SK-N-SH treated with all-trans-retinoic acid at 6 μM for 48 hours (cell line): ENCODE measurements around the gene UTS2R.

Experiments
- ATAC-seq: fragments of 200-7000 bp; cut with Tn5 transposase; 3 replicates; pipeline ENCODE4 v1.9.1; 2020; ENCODE audit warnings: mild to moderate bottlenecking, moderate library complexity
- ARNTL ChIP-seq: fragments of 450-650 bp; formaldehyde crosslinking; IDR thresholded peaks from 2 replicates; pipeline ENCODE4 v1.5.0; 2020; ENCODE audit warnings: low read depth, mild to moderate bottlenecking, moderate library complexity, borderline replicate concordance
- BACH2 ChIP-seq: fragments of 250-450 bp; sonication (Bioruptor Pico); IDR thresholded peaks from 2 replicates; pipeline ENCODE4 v1.9.0; 2021; ENCODE audit warnings: mild to moderate bottlenecking, borderline replicate concordance
- CSRNP3 ChIP-seq: fragments of 250-450 bp; sonication (Bioruptor Pico); IDR thresholded peaks from 2 replicates; pipeline ENCODE4 v1.5.1; 2021; ENCODE audit warnings: mild to moderate bottlenecking, moderate library complexity
- ESRRG ChIP-seq: fragments of 250-450 bp; sonication (Bioruptor Pico); IDR thresholded peaks from 2 replicates; pipeline ENCODE4 v1.6.1; 2021; ENCODE audit warnings: mild to moderate bottlenecking
- ISL1 ChIP-seq: fragments of 250-450 bp; sonication (Bioruptor Pico); IDR thresholded peaks from 2 replicates; pipeline ENCODE4 v2.1.2; 2022; ENCODE audit warnings: mild to moderate bottlenecking, moderate library complexity
- OSR1 ChIP-seq: fragments of 250-450 bp; sonication (Bioruptor Pico); IDR thresholded peaks from 2 replicates; pipeline ENCODE4 v1.8.0; 2022; ENCODE audit warnings: moderate library complexity, mild to moderate bottlenecking, inconsistent platforms
- POU6F1 ChIP-seq: fragments of 250-450 bp; sonication (Bioruptor Pico); IDR thresholded peaks from 2 replicates; pipeline ENCODE4 v1.8.0; 2021; ENCODE audit warnings: low read depth, mild to moderate bottlenecking, moderate library complexity, borderline replicate concordance
- PPARA ChIP-seq: fragments of 250-450 bp; sonication (Bioruptor Pico); IDR thresholded peaks from 2 replicates; pipeline ENCODE4 v1.5.0; 2020; ENCODE audit warnings: mild to moderate bottlenecking, borderline replicate concordance
- SNAI2 ChIP-seq: fragments of 250-450 bp; sonication (Bioruptor Pico); IDR thresholded peaks from 2 replicates; pipeline ENCODE4 v1.5.0; 2020; ENCODE audit warnings: mild to moderate bottlenecking, moderate library complexity
- TCF4 ChIP-seq: fragments of 250-450 bp; sonication (Bioruptor Pico); IDR thresholded peaks from 2 replicates; pipeline ENCODE4 v1.8.0; 2021; ENCODE audit warnings: mild to moderate bottlenecking, moderate library complexity, borderline replicate concordance
- TOX ChIP-seq: fragments of 250-450 bp; sonication (Bioruptor Pico); IDR thresholded peaks from 2 replicates; pipeline ENCODE4 v1.8.0; 2021; ENCODE audit warnings: mild to moderate bottlenecking, moderate library complexity, borderline replicate concordance
- ZC3H10 ChIP-seq: fragments of 250-450 bp; sonication (Bioruptor Pico); IDR thresholded peaks from 2 replicates; pipeline ENCODE4 v1.5.1; 2021; ENCODE audit warnings: mild to moderate bottlenecking, moderate library complexity
- ZFP3 ChIP-seq: fragments of 250-450 bp; sonication (Bioruptor Pico); IDR thresholded peaks from 2 replicates; pipeline ENCODE4 v1.5.0; 2020; ENCODE audit warnings: mild to moderate bottlenecking, moderate library complexity
- ZFP30 ChIP-seq: fragments of 450-650 bp; formaldehyde crosslinking; IDR thresholded peaks from 2 replicates; pipeline ENCODE4 v1.5.0; 2022; ENCODE audit warnings: mild to moderate bottlenecking, moderate library complexity
- ZNF565 ChIP-seq: fragments of 450-650 bp; formaldehyde crosslinking; conservative IDR thresholded peaks from 2 replicates; pipeline ENCODE4 v1.5.0; 2020; ENCODE audit warnings: low read depth, mild to moderate bottlenecking, moderate library complexity
- ZNF70 ChIP-seq: fragments of 450-650 bp; formaldehyde crosslinking; IDR thresholded peaks from 2 replicates; pipeline ENCODE4 v1.5.0; 2020; ENCODE audit warnings: mild to moderate bottlenecking, moderate library complexity
- ZNF8 ChIP-seq: fragments of 450-650 bp; formaldehyde crosslinking; IDR thresholded peaks from 2 replicates; pipeline ENCODE4 v1.5.0; 2020; ENCODE audit warnings: mild to moderate bottlenecking, moderate library complexity
- TF ChIP-seq, protein P1 (sequence below): fragments of 250-450 bp; sonication (Bioruptor Pico); IDR thresholded peaks from 2 replicates; pipeline ENCODE4 v1.5.0; 2020; ENCODE audit warnings: mild to moderate bottlenecking, moderate library complexity
- TF ChIP-seq, protein P2 (sequence below): fragments of 250-450 bp; sonication (Bioruptor Pico); IDR thresholded peaks from 2 replicates; pipeline ENCODE4 v1.8.0; 2020; ENCODE audit warnings: mild to moderate bottlenecking, moderate library complexity, borderline replicate concordance
- TF ChIP-seq, protein P3 (sequence below): fragments of 250-450 bp; sonication (Bioruptor Pico); IDR thresholded peaks from 2 replicates; pipeline ENCODE4 v1.5.1; 2020; ENCODE audit warnings: low read depth, mild to moderate bottlenecking, moderate library complexity

UTS2R gene

GRCh38 chr17:82344175-82344907, 27.2 kb upstream of the UTS2R start:
- no peak for TF ChIP-seq CSRNP3 (CRISPR knock-in tag)
- TF ChIP-seq ZNF8 (CRISPR knock-in tag): no peak
- TF ChIP-seq ARNTL (CRISPR knock-in tag): no peak
- TF ChIP-seq ZC3H10: no peak
- no peak for TF ChIP-seq ZFP30
- no peak for TF ChIP-seq ZFP3
- TF ChIP-seq ISL1 (CRISPR knock-in tag): no peak
- TF ChIP-seq ESRRG: no peak
- TF ChIP-seq, protein P1, sequence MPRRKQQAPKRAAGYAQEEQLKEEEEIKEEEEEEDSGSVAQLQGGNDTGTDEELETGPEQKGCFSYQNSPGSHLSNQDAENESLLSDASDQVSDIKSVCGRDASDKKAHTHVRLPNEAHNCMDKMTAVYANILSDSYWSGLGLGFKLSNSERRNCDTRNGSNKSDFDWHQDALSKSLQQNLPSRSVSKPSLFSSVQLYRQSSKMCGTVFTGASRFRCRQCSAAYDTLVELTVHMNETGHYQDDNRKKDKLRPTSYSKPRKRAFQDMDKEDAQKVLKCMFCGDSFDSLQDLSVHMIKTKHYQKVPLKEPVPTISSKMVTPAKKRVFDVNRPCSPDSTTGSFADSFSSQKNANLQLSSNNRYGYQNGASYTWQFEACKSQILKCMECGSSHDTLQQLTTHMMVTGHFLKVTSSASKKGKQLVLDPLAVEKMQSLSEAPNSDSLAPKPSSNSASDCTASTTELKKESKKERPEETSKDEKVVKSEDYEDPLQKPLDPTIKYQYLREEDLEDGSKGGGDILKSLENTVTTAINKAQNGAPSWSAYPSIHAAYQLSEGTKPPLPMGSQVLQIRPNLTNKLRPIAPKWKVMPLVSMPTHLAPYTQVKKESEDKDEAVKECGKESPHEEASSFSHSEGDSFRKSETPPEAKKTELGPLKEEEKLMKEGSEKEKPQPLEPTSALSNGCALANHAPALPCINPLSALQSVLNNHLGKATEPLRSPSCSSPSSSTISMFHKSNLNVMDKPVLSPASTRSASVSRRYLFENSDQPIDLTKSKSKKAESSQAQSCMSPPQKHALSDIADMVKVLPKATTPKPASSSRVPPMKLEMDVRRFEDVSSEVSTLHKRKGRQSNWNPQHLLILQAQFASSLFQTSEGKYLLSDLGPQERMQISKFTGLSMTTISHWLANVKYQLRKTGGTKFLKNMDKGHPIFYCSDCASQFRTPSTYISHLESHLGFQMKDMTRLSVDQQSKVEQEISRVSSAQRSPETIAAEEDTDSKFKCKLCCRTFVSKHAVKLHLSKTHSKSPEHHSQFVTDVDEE (CRISPR knock-in tag): no peak
- no peak for TF ChIP-seq ZNF565 (CRISPR knock-in tag)
- TF ChIP-seq TOX (CRISPR knock-in tag): no peak
- TF ChIP-seq OSR1 (CRISPR knock-in tag): no peak
- TF ChIP-seq, protein P2, sequence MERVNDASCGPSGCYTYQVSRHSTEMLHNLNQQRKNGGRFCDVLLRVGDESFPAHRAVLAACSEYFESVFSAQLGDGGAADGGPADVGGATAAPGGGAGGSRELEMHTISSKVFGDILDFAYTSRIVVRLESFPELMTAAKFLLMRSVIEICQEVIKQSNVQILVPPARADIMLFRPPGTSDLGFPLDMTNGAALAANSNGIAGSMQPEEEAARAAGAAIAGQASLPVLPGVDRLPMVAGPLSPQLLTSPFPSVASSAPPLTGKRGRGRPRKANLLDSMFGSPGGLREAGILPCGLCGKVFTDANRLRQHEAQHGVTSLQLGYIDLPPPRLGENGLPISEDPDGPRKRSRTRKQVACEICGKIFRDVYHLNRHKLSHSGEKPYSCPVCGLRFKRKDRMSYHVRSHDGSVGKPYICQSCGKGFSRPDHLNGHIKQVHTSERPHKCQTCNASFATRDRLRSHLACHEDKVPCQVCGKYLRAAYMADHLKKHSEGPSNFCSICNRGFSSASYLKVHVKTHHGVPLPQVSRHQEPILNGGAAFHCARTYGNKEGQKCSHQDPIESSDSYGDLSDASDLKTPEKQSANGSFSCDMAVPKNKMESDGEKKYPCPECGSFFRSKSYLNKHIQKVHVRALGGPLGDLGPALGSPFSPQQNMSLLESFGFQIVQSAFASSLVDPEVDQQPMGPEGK (CRISPR knock-in tag): no peak
- ATAC-seq: no peak

GRCh38 chr17:82345151-82345976, 26.2 kb upstream of the UTS2R start:
- ATAC-seq: no peak
- TF ChIP-seq PPARA (CRISPR knock-in tag): no peak
- TF ChIP-seq, protein P2 (CRISPR knock-in tag): no peak
- no peak for TF ChIP-seq ARNTL (CRISPR knock-in tag)
- TF ChIP-seq SNAI2: no peak
- no peak for TF ChIP-seq ZNF565 (CRISPR knock-in tag)
- no peak for TF ChIP-seq ESRRG
- TF ChIP-seq TOX (CRISPR knock-in tag): no peak
- no peak for TF ChIP-seq TCF4 (CRISPR knock-in tag)
- TF ChIP-seq ISL1 (CRISPR knock-in tag): no peak

GRCh38 chr17:82346342-82347300, 24.9 kb upstream of the UTS2R start:
- ATAC-seq: no peak
- no peak for TF ChIP-seq ARNTL (CRISPR knock-in tag)
- TF ChIP-seq POU6F1 (CRISPR knock-in tag): no peak
- TF ChIP-seq ZNF565 (CRISPR knock-in tag): no peak
- no peak for TF ChIP-seq ZNF70 (CRISPR knock-in tag)
- TF ChIP-seq, protein P3, sequence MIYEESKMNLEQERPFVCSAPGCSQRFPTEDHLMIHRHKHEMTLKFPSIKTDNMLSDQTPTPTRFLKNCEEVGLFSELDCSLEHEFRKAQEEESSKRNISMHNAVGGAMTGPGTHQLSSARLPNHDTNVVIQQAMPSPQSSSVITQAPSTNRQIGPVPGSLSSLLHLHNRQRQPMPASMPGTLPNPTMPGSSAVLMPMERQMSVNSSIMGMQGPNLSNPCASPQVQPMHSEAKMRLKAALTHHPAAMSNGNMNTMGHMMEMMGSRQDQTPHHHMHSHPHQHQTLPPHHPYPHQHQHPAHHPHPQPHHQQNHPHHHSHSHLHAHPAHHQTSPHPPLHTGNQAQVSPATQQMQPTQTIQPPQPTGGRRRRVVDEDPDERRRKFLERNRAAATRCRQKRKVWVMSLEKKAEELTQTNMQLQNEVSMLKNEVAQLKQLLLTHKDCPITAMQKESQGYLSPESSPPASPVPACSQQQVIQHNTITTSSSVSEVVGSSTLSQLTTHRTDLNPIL (CRISPR knock-in tag): no peak
- no peak for TF ChIP-seq BACH2 (CRISPR knock-in tag)
